ENCODE measurements around the gene ABCC1.
"Not testable (repeated sequence)": the region's sequence is repeated elsewhere in the genome, so short reads cannot be mapped to it uniquely, and the experiment has no call there.

ABCC1 gene

GRCh38 chr16:16082255-16082654, 132.8 kb downstream of the ABCC1 start:
- DNase-seq (ENCODE audit: low read depth in 2 of 2): no peak

GRCh38 chr16:16083421-16084156, 134.2 kb downstream of the ABCC1 start:
- DNase-seq (ENCODE audit: low read depth in 2 of 2): no peak

GRCh38 chr16:16084874-16085273, 135.5 kb downstream of the ABCC1 start:
- DNase-seq (ENCODE audit: low read depth in 2 of 2): no peak

- DNase-seq (ENCODE audit: low read depth in 2 of 2): no peak
Observed at GRCh38 chr16:16086653-16087446, 137.4 kb downstream of the ABCC1 start.

- no peak for DNase-seq (ENCODE audit: low read depth in 2 of 2)
Observed at GRCh38 chr16:16090238-16090637, 140.8 kb downstream of the ABCC1 start.

- DNase-seq (ENCODE audit: low read depth in 2 of 2): no peak
Observed at GRCh38 chr16:16092925-16093627, 143.7 kb downstream of the ABCC1 start.

- no peak for DNase-seq (ENCODE audit: low read depth in 2 of 2)
Observed at GRCh38 chr16:16093628-16094332, 144.4 kb downstream of the ABCC1 start.

- no peak for DNase-seq (ENCODE audit: low read depth in 2 of 2)
Observed at GRCh38 chr16:16095646-16096045, 146.2 kb downstream of the ABCC1 start.

GRCh38 chr16:16096121-16096857, 146.9 kb downstream of the ABCC1 start:
- no peak for DNase-seq (ENCODE audit: low read depth in 2 of 2)

GRCh38 chr16:16096858-16097213, 147.4 kb downstream of the ABCC1 start:
- no peak for DNase-seq (ENCODE audit: low read depth in 2 of 2)

- DNase-seq (ENCODE audit: low read depth in 2 of 2): no peak
Observed at GRCh38 chr16:16099320-16099719, 149.9 kb downstream of the ABCC1 start.

- DNase-seq (ENCODE audit: low read depth in 2 of 2): no peak
Observed at GRCh38 chr16:16100631-16101030, 151.2 kb downstream of the ABCC1 start.

- no peak for DNase-seq (ENCODE audit: low read depth in 2 of 2)
Observed at GRCh38 chr16:16101585-16101984, 152.2 kb downstream of the ABCC1 start.

GRCh38 chr16:16102738-16103137, 153.3 kb downstream of the ABCC1 start:
- no peak for DNase-seq (ENCODE audit: low read depth in 2 of 2)

GRCh38 chr16:16104132-16104803, 154.9 kb downstream of the ABCC1 start:
- DNase-seq (ENCODE audit: low read depth in 2 of 2): not testable (repeated sequence)

GRCh38 chr16:16104804-16105141, 155.4 kb downstream of the ABCC1 start:
- not testable (repeated sequence) for DNase-seq (ENCODE audit: low read depth in 2 of 2)

GRCh38 chr16:16105646-16106045, 156.2 kb downstream of the ABCC1 start:
- DNase-seq (ENCODE audit: low read depth in 2 of 2): no peak

- DNase-seq (ENCODE audit: low read depth in 2 of 2): no peak
Observed at GRCh38 chr16:16106466-16106865, 157.1 kb downstream of the ABCC1 start.

- no peak for DNase-seq (ENCODE audit: low read depth in 2 of 2)
Observed at GRCh38 chr16:16107839-16108238, 158.4 kb downstream of the ABCC1 start.

- no peak for DNase-seq (ENCODE audit: low read depth in 2 of 2)
Observed at GRCh38 chr16:16108759-16109158, 159.3 kb downstream of the ABCC1 start.
